PC-3 (cell line): ENCODE results near the gene SLC35B1. TPM values are rescaled to one million over a fixed set of nuclear protein-coding genes. Genes with fewer than 3 reads are reported as not detected.

Experiments
- ATAC-seq: fragments of 200-7000 bp; cut with Tn5 transposase; 2 replicates; pipeline ENCODE4 v1.9.1; 2020; ENCODE audit warnings: mild to moderate bottlenecking, moderate library complexity
- BruUV-seq: library from RNA; stranded (reverse); fragments of 400-500 nt; replicated peaks from 2 replicates; lab custom pipeline; 2021; lab: Mats Ljungman, UMichigan
- CTCF ChIA-PET: fragments of 300-600 bp; sonication (Branson Sonifier 250); formaldehyde crosslinking; loops from one replicate; lab custom pipeline; 2022; ENCODE audit warnings: antibody characterized with exemption; lab: Charles Lee
- POLR2A ChIA-PET: fragments of 300-600 bp; sonication (Branson Sonifier 250); formaldehyde crosslinking; loops from one replicate; lab custom pipeline; 2022; ENCODE audit warnings: antibody characterized with exemption; ENCODE audit not compliant: unreplicated experiment; lab: Charles Lee
- DNase-seq: peaks from one replicate; pipeline ENCODE4 v3.0.0-alpha.2; 2015
- H2AFZ ChIP-seq: fragments of 300-600 bp; sonication (generic); 2 replicates; pipeline ENCODE4 v1.6.0; 2016; ENCODE audit warnings: antibody characterized with exemption, low read length
- H3F3A ChIP-seq: fragments of 300-600 bp; sonication (generic); one replicate; pipeline ENCODE4 v1.6.0; 2017; ENCODE audit warnings: antibody characterized with exemption, low read length, control low read depth, mild to moderate bottlenecking; ENCODE audit not compliant: unreplicated experiment
- H3K27ac ChIP-seq: fragments of 300-600 bp; sonication (generic); 2 replicates; pipeline ENCODE4 v1.5.1; 2016; ENCODE audit warnings: mild to moderate bottlenecking, low read length
- H3K27me3 ChIP-seq: fragments of 300-600 bp; sonication (generic); 2 replicates; pipeline ENCODE4 v1.6.1; 2016; ENCODE audit warnings: low read length, mixed read lengths
- H3K36me3 ChIP-seq: fragments of 300-600 bp; sonication (generic); 2 replicates; pipeline ENCODE4 v1.6.1; 2016; ENCODE audit warnings: low read depth, mixed run types, low read length, mixed read lengths
- H3K4me1 ChIP-seq: fragments of 300-600 bp; sonication (generic); 2 replicates; pipeline ENCODE4 v1.5.1; 2016; ENCODE audit warnings: low read length; ENCODE audit not compliant: insufficient read depth
- H3K4me2 ChIP-seq: fragments of 300-600 bp; sonication (generic); 2 replicates; pipeline ENCODE4 v1.6.0; 2016; ENCODE audit warnings: low read length
- H3K4me3 ChIP-seq: fragments of 300-600 bp; sonication (generic); 2 replicates; pipeline ENCODE4 v1.5.1; 2016; ENCODE audit warnings: mild to moderate bottlenecking, low read length, mixed read lengths
- H3K79me2 ChIP-seq: fragments of 300-600 bp; sonication (generic); 2 replicates; pipeline ENCODE4 v1.6.1; 2017; ENCODE audit warnings: low read length, mixed read lengths
- H3K9ac ChIP-seq: fragments of 300-600 bp; sonication (generic); 2 replicates; pipeline ENCODE4 v1.6.0; 2016; ENCODE audit warnings: mild to moderate bottlenecking, low read length
- H3K9me2 ChIP-seq: fragments of 300-600 bp; sonication (generic); replicated peaks from 2 replicates; pipeline ENCODE4 v1.6.1; 2016; ENCODE audit warnings: mixed run types, low read length, mixed read lengths
- H3K9me3 ChIP-seq: fragments of 300-600 bp; sonication (generic); 2 replicates; pipeline ENCODE4 v1.6.1; 2016; ENCODE audit warnings: low read length, mixed read lengths
- H4K20me1 ChIP-seq: fragments of 300-600 bp; sonication (generic); 2 replicates; pipeline ENCODE4 v1.6.1; 2016; ENCODE audit warnings: low read length, mixed read lengths
- EZH2 ChIP-seq: fragments of 300-600 bp; sonication (generic); IDR thresholded peaks from one replicate; pipeline ENCODE4 v1.6.1; 2017; ENCODE audit warnings: antibody characterized with exemption, mild to moderate bottlenecking, low read length; ENCODE audit not compliant: unreplicated experiment
- EZH2phosphoT487 ChIP-seq: fragments of 300-600 bp; sonication (generic); IDR thresholded peaks from 2 replicates; pipeline ENCODE4 v1.6.1; 2018; ENCODE audit warnings: mild to moderate bottlenecking, antibody characterized with exemption, low read length, borderline replicate concordance
- intact Hi-C: fragments of 100-400 bp; cut with micrococcal nuclease; formaldehyde crosslinking; loops from 2 replicates; pipeline ENCODE4 v1.9.0; 2023
- total RNA-seq: library from RNA; depleted of rRNA; stranded (reverse); fragments of >200 nt; gene quantifications from 2 replicates; pipeline ENCODE4 v1.2.3, GENCODE V29; 2014
- TF ChIP-seq, protein P1 (sequence below): fragments of 300-600 bp; sonication (generic); conservative IDR thresholded peaks from 2 replicates; pipeline ENCODE4 v1.5.1; 2017; ENCODE audit warnings: antibody characterized with exemption, low read depth, mild to moderate bottlenecking, low read length

Gene SLC35B1
- total RNA-seq, 1 experiment from 2014 or later: 211 TPM

DNA sequence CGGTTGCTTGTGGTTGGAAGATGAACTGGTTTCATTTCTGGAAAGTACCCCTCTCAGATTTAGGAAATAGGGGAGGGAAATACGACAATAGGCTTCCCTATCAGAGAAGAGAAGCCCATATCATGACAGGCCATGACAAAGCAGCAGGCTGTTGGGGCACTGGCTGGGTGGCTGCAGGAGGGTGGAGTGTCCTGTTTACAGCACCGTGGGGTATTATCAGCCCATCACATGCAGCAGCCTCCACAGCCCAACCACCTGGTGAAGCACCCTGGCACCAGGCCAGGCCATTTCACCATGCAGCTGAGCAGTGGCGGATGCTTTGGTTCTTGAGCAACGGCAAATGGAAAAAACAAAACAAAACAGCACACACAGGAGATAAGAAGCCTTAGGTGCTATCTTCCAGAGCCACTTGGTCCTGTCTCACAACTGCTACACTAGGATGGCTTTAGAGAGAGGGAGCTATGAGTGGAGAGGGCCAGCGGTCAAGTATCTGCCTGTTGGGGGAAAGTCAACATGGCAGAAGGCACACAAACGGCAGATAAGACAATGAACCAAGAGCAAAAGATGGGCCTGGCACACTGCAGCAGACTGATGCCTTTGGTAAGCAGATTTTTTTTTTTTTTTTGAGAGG lies 32.0 kb upstream of the SLC35B1 start:
- Histone ChIP-seq H3K9ac (no peak overlapping the region), H3K79me2 (no peaks in the 10 kb centered on the region), H3K4me3 (no peak overlapping the region), H4K20me1 (no peaks in the 10 kb centered on the region), H3K27me3 (no peaks in the 10 kb centered on the region), H3K9me2 (no peaks in the 10 kb centered on the region), H3K36me3 (no peaks in the 10 kb centered on the region), H3K27ac (no peak overlapping the region), H3F3A (no peaks in the 10 kb centered on the region), H3K4me1 (no peaks in the 10 kb centered on the region), H3K9me3 (no peaks in the 10 kb centered on the region), H3K4me2 (no peak overlapping the region), H2AFZ (no peak overlapping the region)
- no peak for ATAC-seq
- CTCF ChIA-PET: no interaction called here
- BruUV-seq: no TSS peak
- POLR2A ChIA-PET: no interaction called here
- no peak for TF ChIP-seq EZH2phosphoT487
- intact Hi-C loops: no loop called here
- no peak for DNase-seq

DNA sequence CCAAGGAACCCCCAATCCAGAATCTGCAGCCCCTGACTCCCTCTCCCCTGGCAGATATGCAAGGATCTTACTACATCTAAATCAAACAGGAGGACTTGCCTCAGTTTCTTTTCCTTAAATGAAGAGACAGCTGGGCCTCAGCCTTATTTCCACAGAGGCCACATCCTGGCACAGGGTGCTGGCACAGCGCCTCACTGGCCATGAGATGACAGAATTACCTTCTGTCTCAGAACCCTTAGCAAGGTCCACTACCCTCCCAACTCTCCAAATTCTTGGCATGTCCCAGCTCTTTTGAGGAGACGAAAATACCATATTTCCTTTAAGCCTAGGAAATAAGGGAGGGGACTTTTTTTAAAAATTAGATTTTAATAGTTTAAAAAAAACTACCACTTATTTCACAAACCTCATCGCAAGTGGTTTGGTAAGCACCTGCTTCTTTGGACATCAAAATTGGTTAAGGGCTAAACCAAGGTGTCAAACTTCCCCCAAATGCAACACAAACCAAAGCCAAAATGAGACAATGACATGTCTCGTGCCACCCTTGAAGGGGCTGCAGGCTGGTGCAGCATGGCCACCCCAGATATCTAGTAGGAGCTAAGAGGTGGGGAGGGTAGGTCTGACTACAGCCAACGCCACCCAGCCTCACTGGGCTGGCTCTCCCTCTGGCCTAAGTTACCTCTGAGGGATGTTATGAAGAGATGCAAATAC lies 30.8 kb upstream of the SLC35B1 start:
- H3K4me3 ChIP-seq: no peak overlapping the region
- H3K79me2 ChIP-seq: no peaks in the 10 kb centered on the region
- ChIA-PET CTCF (no interaction called here), POLR2A (no interaction called here)
- H3F3A ChIP-seq: no peaks in the 10 kb centered on the region
- ATAC-seq: no peak
- H3K4me2 ChIP-seq: no peak overlapping the region
- H4K20me1 ChIP-seq: no peaks in the 10 kb centered on the region
- no peaks in the 10 kb centered on the region for H3K4me1 ChIP-seq
- no peaks in the 10 kb centered on the region for H3K9me3 ChIP-seq
- no peak overlapping the region for H2AFZ ChIP-seq
- no peaks in the 10 kb centered on the region for H3K36me3 ChIP-seq
- no peak for TF ChIP-seq EZH2phosphoT487
- TF ChIP-seq EZH2: no peak
- TF ChIP-seq, protein P1, sequence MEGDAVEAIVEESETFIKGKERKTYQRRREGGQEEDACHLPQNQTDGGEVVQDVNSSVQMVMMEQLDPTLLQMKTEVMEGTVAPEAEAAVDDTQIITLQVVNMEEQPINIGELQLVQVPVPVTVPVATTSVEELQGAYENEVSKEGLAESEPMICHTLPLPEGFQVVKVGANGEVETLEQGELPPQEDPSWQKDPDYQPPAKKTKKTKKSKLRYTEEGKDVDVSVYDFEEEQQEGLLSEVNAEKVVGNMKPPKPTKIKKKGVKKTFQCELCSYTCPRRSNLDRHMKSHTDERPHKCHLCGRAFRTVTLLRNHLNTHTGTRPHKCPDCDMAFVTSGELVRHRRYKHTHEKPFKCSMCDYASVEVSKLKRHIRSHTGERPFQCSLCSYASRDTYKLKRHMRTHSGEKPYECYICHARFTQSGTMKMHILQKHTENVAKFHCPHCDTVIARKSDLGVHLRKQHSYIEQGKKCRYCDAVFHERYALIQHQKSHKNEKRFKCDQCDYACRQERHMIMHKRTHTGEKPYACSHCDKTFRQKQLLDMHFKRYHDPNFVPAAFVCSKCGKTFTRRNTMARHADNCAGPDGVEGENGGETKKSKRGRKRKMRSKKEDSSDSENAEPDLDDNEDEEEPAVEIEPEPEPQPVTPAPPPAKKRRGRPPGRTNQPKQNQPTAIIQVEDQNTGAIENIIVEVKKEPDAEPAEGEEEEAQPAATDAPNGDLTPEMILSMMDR: no peak
- no TSS peak for BruUV-seq
- H3K9ac ChIP-seq: no peak overlapping the region
- no peak overlapping the region for H3K27ac ChIP-seq
- H3K27me3 ChIP-seq: no peaks in the 10 kb centered on the region
- no peak for DNase-seq
- intact Hi-C loops: no loop called here
- no peaks in the 10 kb centered on the region for H3K9me2 ChIP-seq

DNA sequence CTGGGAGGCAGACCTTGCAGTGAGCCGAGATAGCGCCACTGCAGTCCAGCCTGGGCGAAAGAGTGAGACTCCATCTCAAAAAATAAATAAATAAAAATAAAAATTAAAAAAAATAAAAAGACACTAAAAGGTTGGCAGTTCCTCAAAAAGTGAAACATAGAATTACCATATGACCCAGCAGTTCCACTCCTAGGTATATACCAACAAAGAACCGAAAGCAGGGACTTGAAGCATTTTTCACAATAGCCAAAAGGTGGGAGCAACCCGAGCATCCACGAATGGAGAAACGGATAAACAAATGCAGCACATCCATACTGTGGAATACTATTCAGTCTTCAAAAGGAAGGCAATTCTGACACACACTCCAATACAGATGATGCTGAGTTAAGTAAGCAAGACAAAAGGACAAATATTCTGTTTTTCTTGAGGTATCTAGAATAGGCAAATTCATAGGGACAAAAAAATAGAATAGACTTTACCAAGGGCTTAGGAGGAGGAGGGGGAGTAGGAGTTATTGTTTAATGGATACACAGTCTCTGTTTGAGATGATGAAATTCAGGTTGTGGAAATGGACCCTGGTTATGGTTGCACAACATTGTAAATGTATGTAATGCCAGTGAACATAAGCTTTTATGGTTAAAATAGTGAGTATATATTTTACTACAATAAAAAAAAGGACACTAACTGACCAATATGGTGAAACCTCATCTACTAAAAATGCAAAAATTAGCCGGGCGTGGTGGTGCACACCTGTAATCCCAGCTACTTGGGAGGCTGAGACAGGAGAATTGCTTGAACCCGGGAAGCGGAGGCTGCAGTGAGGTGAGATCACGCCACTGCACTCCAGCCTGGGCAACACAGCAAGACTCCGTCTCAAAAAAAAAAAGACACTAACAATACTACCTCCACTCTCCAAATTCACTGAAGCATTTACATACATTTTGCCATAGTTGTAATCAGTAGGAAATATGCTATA lies 27.0 kb upstream of the SLC35B1 start:
- intact Hi-C loops: no loop called here
- no peak overlapping the region for H3K9ac ChIP-seq
- no peaks in the 10 kb centered on the region for H4K20me1 ChIP-seq
- H3K4me1 ChIP-seq: no peaks in the 10 kb centered on the region
- POLR2A ChIA-PET: no interaction called here
- H3K4me2 ChIP-seq: no peak overlapping the region
- H3K27ac ChIP-seq: no peak overlapping the region
- no peaks in the 10 kb centered on the region for H3K36me3 ChIP-seq
- DNase-seq (no peak), ATAC-seq (no peak)
- H3K79me2 ChIP-seq: no peaks in the 10 kb centered on the region
- CTCF ChIA-PET: no interaction called here
- no peaks in the 10 kb centered on the region for H3K9me2 ChIP-seq
- H3K9me3 ChIP-seq: no peaks in the 10 kb centered on the region
- H3F3A ChIP-seq: no peaks in the 10 kb centered on the region
- no peaks in the 10 kb centered on the region for H3K27me3 ChIP-seq
- H2AFZ ChIP-seq: no peak overlapping the region
- no peak for TF ChIP-seq EZH2
- no peak for TF ChIP-seq EZH2phosphoT487
- TF ChIP-seq, protein P1: no peak
- BruUV-seq: no TSS peak
- no peak overlapping the region for H3K4me3 ChIP-seq
